ENCODE results near the gene GRAMD1A.

GRAMD1A gene

DNA sequence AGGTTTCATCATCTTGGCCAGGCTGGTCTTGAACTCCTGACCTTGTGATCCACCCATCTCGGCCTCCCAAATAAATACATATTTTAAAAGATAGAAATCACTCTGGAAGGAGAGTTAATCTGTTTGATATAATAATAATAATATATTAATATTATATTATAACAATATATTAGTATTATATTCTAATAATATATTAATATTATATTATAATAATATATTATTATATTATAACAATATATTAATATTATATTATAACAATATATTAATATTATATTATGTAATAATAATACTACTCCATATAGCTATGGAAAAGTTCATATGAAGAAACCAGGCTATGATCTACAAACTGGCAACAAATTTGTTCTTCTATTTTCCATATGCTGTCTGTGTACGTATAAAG is 58.2 kb downstream of the GRAMD1A start:
- no peak for TF ChIP-seq GATA2 (IDR thresholded peaks at IDR 0.05; ENCODE audit: low read depth, low read length)
- no peak for TF ChIP-seq GATA3 (IDR thresholded peaks at IDR 0.05; ENCODE audit: low read depth, low read length)

DNA sequence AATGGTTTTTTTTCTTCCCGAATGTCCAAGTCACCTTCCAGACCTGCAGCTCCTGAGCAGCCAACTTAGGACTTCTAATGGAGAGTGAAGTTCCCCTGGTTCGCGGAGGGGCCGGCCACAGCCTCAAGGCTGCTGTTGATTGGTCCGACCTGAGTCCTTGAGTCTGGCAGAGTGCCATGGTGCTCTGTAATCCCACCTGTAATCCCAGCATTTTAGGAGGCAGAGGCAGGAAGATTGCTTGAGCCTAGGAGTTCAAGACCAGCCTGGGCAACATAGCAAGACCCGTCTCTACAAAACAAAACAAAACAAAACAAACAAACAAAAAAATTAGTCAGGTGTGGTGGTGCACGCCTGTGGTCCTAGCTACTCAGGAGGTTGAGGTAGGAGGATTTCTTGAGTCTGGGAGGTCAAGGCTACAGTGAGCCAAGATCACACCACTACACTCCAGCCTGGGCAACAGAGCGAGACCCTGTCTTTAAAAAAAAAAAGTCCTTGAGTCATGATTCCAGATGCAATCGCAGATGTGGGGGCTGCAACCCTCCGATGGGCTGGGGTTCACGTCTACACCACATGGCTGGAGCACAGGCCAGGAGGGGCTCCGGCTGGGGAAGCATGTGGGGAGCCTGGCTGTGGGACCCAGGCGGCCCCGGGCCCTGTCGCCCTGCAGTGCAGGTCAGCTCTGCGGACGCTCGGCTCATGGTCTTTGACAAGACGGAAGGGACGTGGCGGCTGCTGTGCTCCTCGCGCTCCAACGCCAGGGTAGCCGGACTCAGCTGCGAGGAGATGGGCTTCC is 59.1 kb downstream of the GRAMD1A start:
- TF ChIP-seq GATA3 (IDR thresholded peaks at IDR 0.05; ENCODE audit: low read depth, low read length) (no peak), GATA2 (IDR thresholded peaks at IDR 0.05; ENCODE audit: low read depth, low read length) (no peak)

DNA sequence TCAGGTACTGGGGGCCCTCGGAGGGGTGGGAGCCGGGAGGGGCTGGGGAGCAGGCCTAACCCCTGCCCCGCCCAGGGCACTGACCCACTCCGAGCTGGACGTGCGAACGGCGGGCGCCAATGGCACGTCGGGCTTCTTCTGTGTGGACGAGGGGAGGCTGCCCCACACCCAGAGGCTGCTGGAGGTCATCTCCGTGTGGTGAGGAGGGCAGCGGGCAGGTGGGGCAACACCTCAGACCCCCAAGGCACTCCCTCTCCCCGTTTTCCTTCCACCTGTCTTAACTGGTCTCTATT is 59.6 kb downstream of the GRAMD1A start:
- TF ChIP-seq GATA2 (IDR thresholded peaks at IDR 0.05; ENCODE audit: low read depth, low read length), result no peak
- TF ChIP-seq GATA3 (IDR thresholded peaks at IDR 0.05; ENCODE audit: low read depth, low read length), result no peak

DNA sequence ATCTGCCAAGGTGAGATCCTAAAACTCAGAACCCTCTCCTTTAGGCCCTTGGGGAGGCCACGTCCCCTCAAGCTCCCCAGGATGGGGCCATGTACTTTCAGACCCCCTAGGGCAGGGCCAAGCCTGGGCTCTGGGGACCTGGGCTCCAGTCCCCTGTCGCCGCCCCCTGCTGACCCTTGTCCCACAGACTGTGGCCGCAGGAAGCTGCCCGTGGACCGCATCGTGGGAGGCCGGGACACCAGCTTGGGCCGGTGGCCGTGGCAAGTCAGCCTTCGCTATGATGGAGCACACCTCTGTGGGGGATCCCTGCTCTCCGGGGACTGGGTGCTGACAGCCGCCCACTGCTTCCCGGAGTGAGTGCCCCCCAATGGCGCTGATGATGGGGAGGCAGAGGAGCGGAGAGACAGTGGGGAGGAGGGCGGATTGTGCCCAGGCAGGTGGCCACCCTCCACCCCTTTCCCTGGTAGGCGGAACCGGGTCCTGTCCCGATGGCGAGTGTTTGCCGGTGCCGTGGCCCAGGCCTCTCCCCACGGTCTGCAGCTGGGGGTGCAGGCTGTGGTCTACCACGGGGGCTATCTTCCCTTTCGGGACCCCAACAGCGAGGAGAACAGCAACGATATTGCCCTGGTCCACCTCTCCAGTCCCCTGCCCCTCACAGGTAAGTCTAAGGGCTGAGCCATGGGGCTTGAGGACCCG is 60.2 kb downstream of the GRAMD1A start:
- no peak for TF ChIP-seq GATA3 (IDR thresholded peaks at IDR 0.05; ENCODE audit: low read depth, low read length)
- TF ChIP-seq GATA2 (IDR thresholded peaks at IDR 0.05; ENCODE audit: low read depth, low read length), result no peak

DNA sequence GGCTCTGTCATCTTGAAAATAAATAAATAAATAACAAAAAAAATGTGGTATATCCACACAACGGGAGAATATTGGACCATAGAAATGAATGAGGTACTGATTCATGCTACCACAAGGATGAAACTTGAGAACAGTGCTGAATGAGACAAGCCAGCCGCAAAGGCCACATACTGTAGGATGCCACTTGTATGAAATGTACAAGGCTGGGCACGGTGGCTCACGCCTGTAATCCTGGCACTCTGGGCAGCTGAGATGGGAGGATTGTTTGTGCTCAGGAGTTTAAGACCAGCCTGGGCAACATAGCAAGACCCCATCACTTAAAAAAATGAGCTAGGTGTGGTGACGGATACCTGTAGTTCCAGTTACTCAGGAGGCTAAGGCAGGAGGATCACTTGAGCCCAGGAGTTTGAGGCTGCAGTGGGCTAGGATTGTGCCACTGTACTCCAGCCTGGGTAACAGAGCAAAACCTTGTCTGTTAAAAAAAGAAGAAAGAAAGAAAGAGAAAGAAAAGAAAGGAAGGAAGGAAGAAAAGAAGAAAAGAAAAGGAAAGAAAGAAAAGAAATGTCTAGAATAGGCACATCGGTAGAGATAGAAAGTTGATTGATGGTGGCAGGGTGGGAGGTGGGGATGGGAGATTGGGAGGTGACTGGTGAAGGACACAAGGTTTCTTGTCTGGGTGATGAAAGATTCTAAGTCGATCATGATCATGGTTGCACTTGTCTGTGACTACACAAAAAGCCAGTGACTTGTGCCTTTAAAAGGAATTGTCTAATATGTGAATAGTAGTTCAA is 61.7 kb downstream of the GRAMD1A start:
- no peak for TF ChIP-seq GATA3 (IDR thresholded peaks at IDR 0.05; ENCODE audit: low read depth, low read length)
- no peak for TF ChIP-seq GATA2 (IDR thresholded peaks at IDR 0.05; ENCODE audit: low read depth, low read length)

DNA sequence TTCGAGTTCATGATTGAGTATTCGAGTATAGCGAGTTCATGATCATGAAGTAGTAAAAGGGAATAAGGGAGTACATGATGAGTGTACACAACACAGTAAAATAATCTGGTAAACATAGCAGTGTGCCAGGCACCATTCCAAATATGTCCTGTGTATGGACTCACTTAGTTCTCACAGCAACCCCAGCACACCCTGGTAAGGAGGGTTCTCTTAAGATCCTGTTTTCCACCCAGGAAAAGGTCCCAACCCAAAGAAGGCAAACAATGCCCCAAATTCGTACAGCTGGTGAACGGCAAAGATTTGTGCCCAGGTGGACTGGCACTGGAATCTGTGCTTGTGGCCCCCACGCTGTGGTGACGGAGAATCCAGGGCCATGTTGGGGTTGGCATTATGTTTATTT is 62.8 kb downstream of the GRAMD1A start:
- TF ChIP-seq GATA2 (IDR thresholded peaks at IDR 0.05; ENCODE audit: low read depth, low read length) (no peak), GATA3 (IDR thresholded peaks at IDR 0.05; ENCODE audit: low read depth, low read length) (no peak)

DNA sequence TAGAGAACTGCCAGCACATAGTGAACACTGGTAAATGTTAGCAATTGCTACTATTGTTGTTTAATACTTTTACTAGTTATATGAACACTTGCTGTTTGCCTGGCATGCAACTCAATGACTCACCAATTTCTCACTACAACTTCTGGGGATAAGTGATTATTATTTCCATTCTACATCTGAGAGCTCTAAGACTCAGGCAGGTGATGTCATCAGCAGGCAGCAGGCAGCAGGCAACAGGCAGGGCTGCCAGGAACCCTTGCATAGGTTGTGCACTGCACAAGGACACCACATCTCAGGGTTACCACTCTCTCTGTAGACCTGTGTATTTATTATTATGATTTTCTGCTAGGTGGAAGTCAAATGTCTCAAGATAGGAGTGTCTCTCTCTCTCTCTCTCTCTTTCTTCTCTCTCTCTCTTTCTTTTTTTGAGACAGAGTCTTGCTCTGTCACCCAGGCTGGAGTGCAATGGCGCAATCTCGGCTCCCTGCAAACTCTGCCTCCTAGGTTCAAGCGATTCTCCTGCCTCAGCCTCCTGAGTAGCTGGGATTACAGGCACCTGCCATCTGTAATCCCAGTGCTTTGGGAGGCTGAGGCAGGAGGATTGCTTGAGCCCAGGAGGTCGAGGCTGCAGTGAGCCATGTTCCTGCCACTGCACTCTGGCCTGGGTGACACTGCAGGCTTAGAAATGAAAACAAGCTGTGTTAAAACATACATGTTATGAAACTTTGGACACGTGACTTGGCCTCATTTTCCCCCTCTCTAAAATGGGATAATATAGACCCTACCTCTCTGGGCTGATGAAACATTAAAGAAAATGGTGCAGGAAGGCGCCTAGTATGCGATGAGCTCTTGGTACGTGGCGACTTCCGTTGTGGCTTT is 64.1 kb downstream of the GRAMD1A start:
- no peak for TF ChIP-seq GATA2 (IDR thresholded peaks at IDR 0.05; ENCODE audit: low read depth, low read length)
- no peak for TF ChIP-seq GATA3 (IDR thresholded peaks at IDR 0.05; ENCODE audit: low read depth, low read length)

DNA sequence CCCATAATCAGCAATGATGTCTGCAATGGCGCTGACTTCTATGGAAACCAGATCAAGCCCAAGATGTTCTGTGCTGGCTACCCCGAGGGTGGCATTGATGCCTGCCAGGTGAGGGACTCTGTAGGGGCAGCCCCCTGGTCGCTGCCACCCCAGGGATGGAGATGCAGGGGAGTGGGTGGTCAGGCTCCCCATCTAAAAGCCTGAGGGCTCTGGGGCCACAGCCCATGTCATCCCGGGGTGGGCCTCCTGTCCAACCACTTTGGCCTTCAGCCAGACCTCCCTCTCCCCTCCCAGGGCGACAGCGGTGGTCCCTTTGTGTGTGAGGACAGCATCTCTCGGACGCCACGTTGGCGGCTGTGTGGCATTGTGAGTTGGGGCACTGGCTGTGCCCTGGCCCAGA is 65.5 kb downstream of the GRAMD1A start:
- no peak for TF ChIP-seq GATA3 (IDR thresholded peaks at IDR 0.05; ENCODE audit: low read depth, low read length)
- no peak for TF ChIP-seq GATA2 (IDR thresholded peaks at IDR 0.05; ENCODE audit: low read depth, low read length)

DNA sequence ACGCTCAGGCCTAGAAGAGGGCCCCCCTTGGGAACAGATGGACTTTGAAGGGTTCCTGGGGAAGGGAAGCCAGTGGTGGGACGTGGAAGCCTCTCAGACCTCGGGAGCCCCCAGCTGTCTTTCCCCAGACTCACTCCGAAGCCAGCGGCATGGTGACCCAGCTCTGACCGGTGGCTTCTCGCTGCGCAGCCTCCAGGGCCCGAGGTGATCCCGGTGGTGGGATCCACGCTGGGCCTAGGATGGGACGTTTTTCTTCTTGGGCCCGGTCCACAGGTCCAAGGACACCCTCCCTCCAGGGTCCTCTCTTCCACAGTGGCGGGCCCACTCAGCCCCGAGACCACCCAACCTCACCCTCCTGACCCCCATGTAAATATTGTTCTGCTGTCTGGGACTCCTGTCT is 66.0 kb downstream of the GRAMD1A start:
- TF ChIP-seq GATA3 (IDR thresholded peaks at IDR 0.05; ENCODE audit: low read depth, low read length), result no peak
- no peak for TF ChIP-seq GATA2 (IDR thresholded peaks at IDR 0.05; ENCODE audit: low read depth, low read length)

DNA sequence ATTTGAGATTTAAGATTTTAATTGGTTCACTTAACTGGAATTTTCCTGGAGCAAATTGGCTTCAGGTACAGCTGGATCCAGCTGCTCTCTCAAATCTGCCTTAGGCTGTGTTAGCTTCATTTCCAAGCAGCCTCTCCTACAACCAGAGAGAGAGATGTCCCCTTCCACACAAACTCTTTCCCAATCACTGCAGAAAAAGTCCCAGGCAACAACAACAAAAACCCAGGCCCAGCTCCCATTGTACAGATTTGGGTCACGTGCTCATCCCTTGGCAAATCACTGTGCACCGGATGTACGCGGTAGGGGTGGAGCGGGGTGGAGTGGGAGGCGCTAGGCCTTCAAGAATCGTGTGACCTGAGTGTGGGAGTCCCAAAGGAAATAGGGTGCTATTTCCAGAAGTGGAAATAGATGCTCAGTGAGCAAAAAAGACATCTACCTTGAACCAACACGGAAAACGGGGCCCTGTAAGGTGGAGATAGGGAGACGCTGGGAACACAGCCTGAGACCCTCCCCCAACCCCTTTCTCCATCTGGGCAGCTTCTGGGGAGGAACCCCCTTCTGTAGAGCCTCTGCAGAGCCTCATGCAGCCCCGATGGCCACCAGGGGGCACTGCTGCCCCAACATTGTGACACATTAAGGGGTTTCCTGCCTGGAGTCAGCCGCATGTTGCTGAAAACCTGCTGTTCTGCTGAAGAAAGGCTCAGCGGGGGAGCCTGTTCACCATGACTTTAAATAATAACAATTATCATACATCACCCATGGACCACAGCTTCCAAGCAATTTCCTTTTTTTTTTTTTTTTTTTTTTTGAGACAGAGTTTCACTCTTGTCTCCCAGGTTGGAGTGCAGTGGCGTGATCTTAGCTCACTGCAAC is 66.8 kb downstream of the GRAMD1A start:
- TF ChIP-seq GATA3 (IDR thresholded peaks at IDR 0.05; ENCODE audit: low read depth, low read length) (no peak), GATA2 (IDR thresholded peaks at IDR 0.05; ENCODE audit: low read depth, low read length) (no peak)

DNA sequence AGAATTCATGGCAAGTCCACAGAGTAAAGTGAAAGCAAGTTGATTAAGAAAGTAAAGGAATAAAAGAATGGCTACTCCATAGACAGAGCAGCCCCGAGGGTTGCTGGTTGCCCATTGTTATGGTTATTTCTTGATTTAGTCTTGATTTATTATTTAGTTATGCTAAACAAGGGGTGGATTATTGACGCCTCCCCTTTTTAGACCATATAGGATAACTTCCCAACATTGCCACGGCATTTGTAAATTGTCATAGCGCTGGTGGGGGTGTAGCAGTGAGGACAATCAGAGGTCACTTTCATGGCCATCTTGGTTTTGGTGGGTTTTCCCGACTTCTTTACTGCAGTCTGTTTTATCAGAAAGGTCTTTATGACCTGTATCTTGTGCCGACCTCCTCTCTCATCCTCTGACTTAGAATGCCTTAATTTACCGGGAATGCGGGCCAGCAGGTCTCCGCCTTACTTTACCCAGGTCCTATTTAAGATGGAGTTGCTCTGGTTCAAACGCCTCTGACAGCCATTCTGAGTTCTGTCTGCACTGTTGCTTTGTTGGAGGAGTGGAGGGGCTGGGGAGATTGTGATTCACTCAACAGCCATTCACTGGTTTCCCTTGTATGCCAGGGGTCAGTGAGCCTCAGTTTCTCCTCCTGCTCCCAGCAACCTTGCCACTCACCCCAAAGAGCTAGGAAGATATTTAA is 69.0 kb downstream of the GRAMD1A start:
- TF ChIP-seq GATA3 (IDR thresholded peaks at IDR 0.05; ENCODE audit: low read depth, low read length) (no peak), GATA2 (IDR thresholded peaks at IDR 0.05; ENCODE audit: low read depth, low read length) (no peak)

DNA sequence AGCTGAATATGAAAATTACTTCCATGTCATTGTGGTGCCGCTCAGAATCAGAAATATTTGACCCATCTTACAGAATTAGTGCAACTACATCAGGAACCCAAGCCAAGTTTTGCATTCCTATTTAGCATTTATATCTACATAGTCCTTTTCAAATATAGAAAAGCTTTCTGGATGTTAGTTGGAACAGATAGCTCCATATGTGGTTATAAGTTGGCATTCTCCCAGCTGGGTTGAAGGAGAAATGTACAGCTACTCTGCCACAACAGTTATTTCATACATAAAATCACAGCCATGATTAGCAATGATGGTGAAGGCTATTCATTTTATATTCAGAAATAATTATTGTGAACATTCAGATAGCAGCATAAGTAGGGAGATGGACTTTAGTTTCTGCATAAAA is 69.6 kb downstream of the GRAMD1A start:
- TF ChIP-seq GATA3 (IDR thresholded peaks at IDR 0.05; ENCODE audit: low read depth, low read length) (no peak), GATA2 (IDR thresholded peaks at IDR 0.05; ENCODE audit: low read depth, low read length) (no peak)

All from SH-SY5Y (cell line).